Natural killer cell (primary cell): ENCODE measurements around the gene EID2B. TPM values are rescaled to one million over a fixed set of nuclear protein-coding genes. Genes with fewer than 3 reads are reported as not detected.

Experiments used
- ATAC-seq, 3 donors: fragments of 150-1000 bp in 2 of 3; fragments of 200-7000 bp in 1 of 3; cut with Tn5 transposase; 1 replicate in 1 of 3; 2 replicates in 2 of 3; pipeline ENCODE4 v1.10.0; 2021; ENCODE audit warnings: mild to moderate bottlenecking in 2 of 3, moderate library complexity in 2 of 3
- DNase-seq, 2 donors: peaks; one replicate each; pipeline versions ENCODE4 v3.0.0 to v3.0.0-alpha.2; 2013 to 2021; ENCODE audit warnings: mixed read lengths in 1 of 2
- H3K27ac ChIP-seq: one replicate; pipeline ENCODE4 v1.5.1; 2013; ENCODE audit warnings: mild to moderate bottlenecking, low read length
- H3K27me3 ChIP-seq: one replicate; pipeline ENCODE4 v1.6.1; 2013; ENCODE audit warnings: low read length; ENCODE audit not compliant: control insufficient read depth, insufficient read depth
- H3K36me3 ChIP-seq: one replicate; pipeline ENCODE4 v1.6.1; 2013; ENCODE audit warnings: low read length; ENCODE audit not compliant: control insufficient read depth, insufficient read depth
- H3K4me1 ChIP-seq: one replicate; pipeline ENCODE4 v1.6.1; 2013; ENCODE audit warnings: low read length; ENCODE audit not compliant: control insufficient read depth, insufficient read depth
- H3K4me3 ChIP-seq: one replicate; pipeline ENCODE4 v1.5.1; 2013; ENCODE audit warnings: low read length
- H3K9me3 ChIP-seq: one replicate; pipeline ENCODE4 v1.6.1; 2013; ENCODE audit warnings: low read length; ENCODE audit not compliant: control insufficient read depth, insufficient read depth
- H3K27ac Mint-ChIP-seq, 2 donors: one replicate each; pipeline ENCODE4 v1.8.0; 2022; ENCODE audit warnings: mild to moderate bottlenecking in 2 of 2, mixed read lengths in 2 of 2, moderate library complexity in 1 of 2
- H3K27me3 Mint-ChIP-seq, 2 donors: one replicate each; pipeline ENCODE4 v1.8.0; 2022; ENCODE audit warnings: low read depth in 2 of 2, mixed read lengths in 2 of 2
- H3K36me3 Mint-ChIP-seq: one replicate; pipeline ENCODE4 v1.8.0; 2022; ENCODE audit warnings: mixed read lengths
- H3K4me1 Mint-ChIP-seq, 2 donors: one replicate each; pipeline ENCODE4 v1.8.0; 2022; ENCODE audit warnings: mixed read lengths in 2 of 2
- H3K4me3 Mint-ChIP-seq: one replicate; pipeline ENCODE4 v1.8.0; 2022; ENCODE audit warnings: mild to moderate bottlenecking, moderate library complexity, mixed read lengths
- H3K9me3 Mint-ChIP-seq, 2 donors: one replicate each; pipeline ENCODE4 v1.8.0; 2022; ENCODE audit warnings: mixed read lengths in 2 of 2
- CTCF ChIP-seq: fragments of 200-600 bp; IDR thresholded peaks from one replicate; pipeline ENCODE4 v1.8.0; 2022; ENCODE audit warnings: antibody characterized with exemption
- WGBS: methylation state at CpG from one replicate; pipeline ENCODE4 v1.1.7; 2013; ENCODE audit warnings: missing lambda C conversion rate; ENCODE audit not compliant: insufficient coverage; 5-methylcytosine and 5-hydroxymethylcytosine counted together
- intact Hi-C: fragments of 100-400 bp; cut with micrococcal nuclease; formaldehyde crosslinking; loops from one replicate; pipeline ENCODE4 v1.14.2; 2022
- total RNA-seq, 4 donors: library from RNA; stranded (reverse); fragments of 120-200 nt in 1 of 4; gene quantifications; one replicate each; pipeline versions ENCODE4 v1.2.3 to v1.2.4, GENCODE V29; 2013 to 2022

The EID2B gene
- total RNA-seq, 3 donors from 2014 or later (not counting 1 experiment from before 2014, with no cell fraction given): 4.6 to 6.7 (median 5.8) TPM

- H3K36me3 Mint-ChIP-seq: no peaks in the 10 kb centered on the region
- intact Hi-C loops: no loop called here
- peaks cover 53% of the 10 kb centered on the region in 2 donors for H3K27me3 Mint-ChIP-seq
- ATAC-seq: no peak
- no peaks in the 10 kb centered on the region for H3K9me3 ChIP-seq
- no peak overlapping the region for H3K4me3 ChIP-seq
- 83% methylated on average over 6 of the region's 8 CpGs for WGBS
- no peaks in the 10 kb centered on the region for H3K36me3 ChIP-seq
- no peak for TF ChIP-seq CTCF
- H3K4me1 ChIP-seq: peaks cover 26% of the 10 kb centered on the region
- H3K4me3 Mint-ChIP-seq: peak overlapping the region; percentile 65
- H3K27ac Mint-ChIP-seq: no peak overlapping the region
- no peak for DNase-seq
- H3K27ac ChIP-seq: no peak overlapping the region
- H3K27me3 ChIP-seq: peaks cover 35% of the 10 kb centered on the region
- H3K9me3 Mint-ChIP-seq: no peaks in the 10 kb centered on the region
- peaks cover 19 to 37% of the 10 kb centered on the region in 2 donors for H3K4me1 Mint-ChIP-seq
These were observed 32.7 kb downstream of the EID2B start for GRCh38 chr19:39499932-39500331.

DNA sequence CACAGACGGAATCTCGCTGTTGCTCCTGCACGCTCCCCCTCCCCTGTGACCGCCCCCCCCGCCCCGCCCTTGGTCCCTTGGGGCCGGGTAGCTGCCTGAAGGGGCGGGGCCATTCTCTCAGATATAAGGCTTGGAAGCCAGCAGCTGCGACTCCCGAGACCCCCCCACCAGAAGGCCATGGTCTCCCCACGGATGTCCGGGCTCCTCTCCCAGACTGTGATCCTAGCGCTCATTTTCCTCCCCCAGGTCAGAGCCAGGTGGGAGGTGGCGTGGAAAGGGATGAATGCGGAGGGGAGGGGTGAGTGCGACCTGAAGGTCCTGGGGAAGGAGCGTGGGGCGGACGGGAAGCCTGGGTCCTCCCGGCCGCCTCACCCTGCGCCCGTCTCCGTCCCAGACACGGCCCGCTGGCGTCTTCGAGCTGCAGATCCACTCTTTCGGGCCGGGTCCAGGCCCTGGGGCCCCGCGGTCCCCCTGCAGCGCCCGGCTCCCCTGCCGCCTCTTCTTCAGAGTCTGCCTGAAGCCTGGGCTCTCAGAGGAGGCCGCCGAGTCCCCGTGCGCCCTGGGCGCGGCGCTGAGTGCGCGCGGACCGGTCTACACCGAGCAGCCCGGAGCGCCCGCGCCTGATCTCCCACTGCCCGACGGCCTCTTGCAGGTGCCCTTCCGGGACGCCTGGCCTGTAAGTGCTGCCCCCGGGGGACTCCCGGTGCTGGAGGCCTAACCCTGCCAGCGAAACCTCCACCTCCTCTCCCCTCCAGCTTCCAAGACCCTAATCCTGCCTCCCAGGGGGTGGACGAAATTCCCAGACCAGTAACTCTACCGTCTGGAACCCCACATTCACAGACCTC, 33.6 kb downstream of the EID2B start, which contains the start of gene DLL3:
Gene DLL3, plus strand, starts transcription at position 150 of the 845 bp plus-strand sequence. Its CDS starts 28 bp downstream, at position 178.
- Mint-ChIP-seq H3K4me3 (peak within 1 kb of the TSS; percentile 65), H3K36me3 (no peaks in the 10 kb centered on the region), H3K27me3 (peaks cover 44% of the 10 kb centered on the region in 2 donors), H3K4me1 (peaks cover 19 to 36% of the 10 kb centered on the region in 2 donors), H3K27ac (peak within 1 kb of the TSS in 1 of 2 donors; percentile 11), H3K9me3 (no peaks in the 10 kb centered on the region)
- TF ChIP-seq CTCF: no peak
- H3K4me3 ChIP-seq: no peak within 1 kb of the TSS
- no peaks in the 10 kb centered on the region for H3K9me3 ChIP-seq
- H3K27me3 ChIP-seq: peaks cover 30% of the 10 kb centered on the region
- H3K36me3 ChIP-seq: no peaks in the 10 kb centered on the region
- H3K27ac ChIP-seq: no peak within 1 kb of the TSS
- H3K4me1 ChIP-seq: peaks cover 26% of the 10 kb centered on the region
- 3% methylated on average over 60 of the region's 60 CpGs for WGBS
- no peak for ATAC-seq
- no peak for DNase-seq
- intact Hi-C loops: no loop called here

DNA sequence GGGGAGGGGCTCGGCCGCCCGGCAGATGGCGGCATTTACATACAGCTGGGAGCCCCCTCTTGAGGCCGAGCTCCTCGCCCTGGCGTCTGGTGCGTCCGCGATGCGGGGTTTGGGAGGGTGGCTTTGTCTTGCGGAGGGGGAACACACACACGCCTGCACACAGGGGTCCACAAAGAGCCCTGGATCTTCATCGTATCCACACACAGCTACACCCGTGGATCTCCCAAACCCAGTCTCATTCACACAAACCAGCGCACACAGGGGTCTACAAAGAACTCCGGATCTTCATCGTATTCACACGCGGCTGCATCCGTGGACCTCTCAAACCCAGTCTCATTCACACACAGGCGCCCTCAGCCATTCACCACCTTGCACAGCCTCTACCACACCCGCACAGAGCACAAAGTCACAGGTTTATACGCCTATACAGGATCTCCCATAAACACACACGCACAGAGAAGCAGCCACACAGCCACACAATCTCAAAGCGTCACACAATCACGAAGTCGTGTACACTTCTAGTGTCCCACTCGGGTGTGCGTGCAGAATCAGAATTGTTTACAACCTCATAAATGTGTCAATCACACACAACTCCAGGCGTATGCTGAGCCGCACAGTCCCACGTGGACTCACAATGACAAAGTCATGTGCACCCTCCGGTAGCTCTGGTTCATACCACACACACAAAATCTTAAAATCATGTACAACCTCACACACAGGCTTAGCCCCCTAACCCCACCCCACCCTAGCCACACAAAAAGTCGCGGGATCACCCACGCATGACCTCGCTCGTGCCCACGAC, 34.5 kb downstream of the EID2B start:
- H3K27ac ChIP-seq: no peak overlapping the region
- Mint-ChIP-seq H3K9me3 (no peaks in the 10 kb centered on the region), H3K36me3 (no peaks in the 10 kb centered on the region), H3K4me3 (peak overlapping the region; percentile 38), H3K4me1 (peaks cover 14 to 27% of the 10 kb centered on the region in 2 donors), H3K27ac (peak overlapping the region in 1 of 2 donors; percentile 11), H3K27me3 (peaks cover 36 to 39% of the 10 kb centered on the region in 2 donors)
- H3K36me3 ChIP-seq: no peaks in the 10 kb centered on the region
- intact Hi-C loops: no loop called here
- ATAC-seq (peak; percentile 25 to 38 (median 30)), DNase-seq (peak in 1 of 2 donors; percentile 53)
- no peak overlapping the region for H3K4me3 ChIP-seq
- H3K27me3 ChIP-seq: peaks cover 28% of the 10 kb centered on the region
- 1% methylated on average over 40 of the region's 40 CpGs for WGBS
- peaks cover 26% of the 10 kb centered on the region for H3K4me1 ChIP-seq
- no peak for TF ChIP-seq CTCF
- no peaks in the 10 kb centered on the region for H3K9me3 ChIP-seq
